T-helper 1 cell (primary cell): Measurements from ENCODE around the gene FGFR3.
"Not testable (repeated sequence)": the region's sequence is repeated elsewhere in the genome, so short reads cannot be mapped to it uniquely, and the experiment has no call there.

Experiments used
- DNase-seq, 5 donors: peaks; one replicate each; pipeline ENCODE4 v3.0.0-alpha.2; 2012 to 2020

FGFR3 gene

DNA sequence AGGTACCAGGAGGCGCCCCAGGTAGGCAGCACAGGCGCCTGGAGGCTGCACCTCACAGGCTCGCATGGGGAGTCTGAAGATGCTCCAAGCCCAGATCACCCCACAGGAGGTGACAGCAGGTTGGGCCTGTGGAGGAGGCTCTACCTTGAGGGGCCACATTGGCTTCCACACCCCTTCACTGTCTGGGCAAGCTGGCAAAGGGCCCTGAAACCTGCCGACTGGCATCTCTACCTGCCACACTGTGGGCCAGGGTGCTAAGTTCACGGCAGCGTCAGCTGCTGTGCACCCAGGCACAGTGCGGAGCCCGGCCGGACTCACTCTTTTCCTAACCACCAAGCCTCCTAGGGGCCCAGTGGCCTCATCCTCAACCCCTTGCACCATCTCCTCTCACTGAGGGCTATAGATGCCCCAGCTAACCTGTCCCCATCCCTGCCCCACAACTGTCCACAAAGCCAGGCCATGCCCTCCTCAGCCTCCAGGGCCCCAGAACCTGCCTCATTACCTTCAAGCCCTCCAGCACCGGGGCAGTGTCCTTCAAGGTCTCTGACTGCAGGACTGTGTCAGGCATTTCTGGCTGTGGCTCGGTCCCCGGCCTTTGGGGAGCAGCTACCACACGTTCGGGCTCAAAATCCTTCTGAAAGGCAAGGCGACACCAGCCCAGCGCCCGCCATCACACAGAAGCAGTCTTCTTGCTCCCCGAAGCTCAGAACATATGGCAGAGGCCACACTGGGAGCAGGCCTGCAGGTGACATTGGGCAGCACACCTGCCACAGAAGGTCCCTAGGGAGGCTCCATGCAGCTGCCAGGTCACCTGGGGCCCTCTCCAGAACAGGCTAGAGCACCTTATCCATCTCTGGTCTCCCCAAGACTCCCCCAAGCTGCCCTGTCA, 28.8 kb downstream of the FGFR3 start:
- no peak for DNase-seq

DNA sequence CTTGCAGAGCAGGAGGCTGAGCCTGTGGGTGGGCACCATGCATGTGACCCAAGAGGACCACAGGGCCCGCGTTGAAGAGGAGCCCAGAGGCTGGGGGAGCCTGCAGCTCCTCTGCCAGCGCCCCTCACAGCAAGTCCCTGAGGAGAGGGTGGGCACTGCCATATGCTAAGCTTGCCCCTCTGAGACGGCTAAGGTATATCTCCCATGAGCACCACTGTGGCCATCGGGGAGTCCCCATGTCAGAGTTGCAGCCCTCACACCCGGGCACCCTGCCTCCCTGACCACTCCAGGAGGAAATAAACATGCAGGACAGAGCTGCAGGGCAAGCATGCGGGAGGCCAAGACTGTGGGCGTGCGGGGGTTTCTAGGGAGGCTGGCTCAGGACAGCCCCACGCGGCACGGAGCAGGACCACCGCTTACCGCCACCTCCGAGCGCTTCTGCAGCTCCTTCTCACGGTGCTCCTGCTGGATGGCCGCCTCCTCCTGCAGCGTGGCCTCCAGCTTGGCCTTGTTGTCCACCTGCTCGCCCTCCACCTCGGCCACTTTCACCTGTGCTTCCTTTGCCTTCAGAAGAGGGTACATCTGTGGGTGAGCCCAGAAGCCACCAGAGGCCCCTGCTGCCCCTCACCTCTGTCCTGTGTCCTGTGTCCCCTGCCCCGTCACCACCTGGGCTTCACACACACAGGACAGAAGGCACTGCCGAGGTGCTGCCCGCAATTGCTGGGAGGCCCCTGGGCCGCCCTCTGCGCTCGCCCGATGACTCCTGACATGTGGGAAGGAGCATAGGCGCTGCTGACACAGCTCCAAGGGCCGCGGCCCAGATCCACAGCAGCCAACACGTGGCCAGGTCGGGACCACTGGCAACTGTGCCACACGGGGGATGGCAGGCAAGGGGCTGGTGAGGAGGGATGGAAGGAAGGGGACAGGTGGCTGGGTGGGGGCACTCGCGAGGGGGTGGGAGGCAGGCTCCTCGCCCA, 29.8 kb downstream of the FGFR3 start:
- no peak for DNase-seq

DNA sequence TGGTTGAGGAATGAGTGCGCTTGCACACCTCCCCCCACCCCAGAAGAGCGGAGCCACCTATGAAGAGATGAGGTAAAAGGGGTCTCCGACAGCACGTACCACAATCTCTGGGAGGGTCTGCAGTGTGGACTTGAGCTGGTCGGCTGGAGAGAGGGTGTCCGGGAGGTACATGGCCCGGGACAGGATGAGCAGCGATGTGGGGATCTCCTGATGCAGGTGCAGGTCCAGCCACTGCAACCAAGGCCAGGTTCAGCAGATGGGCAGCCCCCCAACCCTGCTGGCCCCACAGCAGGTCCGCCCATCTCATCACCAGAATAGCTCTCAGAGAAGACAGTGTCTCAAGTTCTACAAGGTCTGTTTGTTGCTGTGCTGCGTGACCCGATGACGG, 30.4 kb downstream of the FGFR3 start:
- no peak for DNase-seq

DNA sequence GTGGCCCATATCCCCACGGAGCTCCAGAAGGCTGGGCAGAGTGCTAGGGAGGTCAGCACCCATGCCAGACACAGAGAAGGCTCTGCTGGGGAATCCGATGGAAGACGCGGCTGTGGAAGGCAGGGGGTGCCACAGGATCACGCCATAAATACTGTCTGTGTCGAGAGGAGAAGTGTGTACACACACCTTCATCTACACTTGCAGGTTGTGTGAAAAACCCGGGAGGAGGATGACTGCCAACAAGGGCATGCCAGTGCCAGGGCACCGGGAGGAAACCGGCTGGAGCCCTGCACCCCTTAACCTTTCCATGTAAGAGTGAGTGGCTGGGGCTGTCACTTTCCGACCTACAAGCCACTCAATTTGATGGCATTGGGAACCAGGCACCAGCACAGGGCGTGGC, 31.7 kb downstream of the FGFR3 start:
- no peak for DNase-seq

DNA sequence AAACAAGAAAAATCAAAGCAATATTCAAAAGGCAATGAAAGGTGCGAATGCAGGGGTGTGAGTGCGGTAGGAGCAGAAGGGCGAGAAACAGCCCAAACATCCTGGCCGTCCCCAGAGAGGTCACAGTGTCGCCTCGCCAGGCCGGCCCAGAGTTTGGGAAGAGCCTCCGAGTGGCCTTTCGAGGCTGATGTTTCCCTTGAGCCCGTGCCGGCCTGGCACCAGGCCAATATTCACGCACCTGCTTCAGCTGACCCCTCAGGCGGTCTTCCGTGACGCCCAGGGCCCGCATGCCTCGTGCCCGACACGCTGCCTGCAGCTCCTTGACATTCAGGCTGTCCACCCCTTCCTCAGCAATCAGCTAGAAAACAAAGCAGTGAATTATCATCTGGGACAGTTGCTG, 32.2 kb downstream of the FGFR3 start:
- no peak for DNase-seq

DNA sequence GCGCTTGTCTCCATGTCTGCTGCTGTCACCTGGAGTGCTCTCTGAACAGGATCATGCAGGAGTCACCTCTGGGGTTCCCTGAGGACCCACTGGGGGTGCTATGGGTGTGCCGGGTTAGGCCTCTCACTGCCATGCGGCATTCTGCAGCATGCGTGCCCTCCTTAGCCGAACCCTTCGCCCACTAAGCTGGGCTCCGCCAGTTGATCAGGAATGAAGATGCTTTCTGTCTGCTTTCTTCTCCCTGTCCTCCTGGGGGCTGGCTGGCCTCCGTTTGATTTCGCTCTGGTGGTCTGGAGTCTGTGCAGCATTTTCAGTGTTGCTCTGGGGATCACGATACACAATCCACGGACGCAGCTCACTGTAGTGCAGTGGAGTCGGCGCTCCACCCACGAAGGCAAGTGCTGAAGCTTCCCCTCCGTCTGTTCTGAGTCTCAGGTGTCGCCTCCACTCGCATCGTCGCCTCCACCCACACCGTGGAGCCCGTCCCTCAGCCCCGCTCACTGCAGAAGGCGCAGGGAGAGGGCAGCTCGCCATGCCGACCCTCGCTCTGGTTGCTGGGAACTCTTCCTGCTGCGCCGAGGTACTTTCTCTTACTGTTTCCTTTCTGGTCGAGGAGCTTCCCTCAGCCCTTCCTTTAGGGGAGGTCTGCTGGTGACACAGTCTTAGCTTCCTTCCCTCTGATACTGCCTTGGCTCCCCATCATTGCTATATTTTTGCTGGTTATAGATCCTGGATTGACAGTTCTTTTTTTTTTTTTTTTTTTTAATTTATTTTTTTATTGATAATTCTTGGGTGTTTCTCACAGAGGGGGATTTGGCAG, 33.6 kb downstream of the FGFR3 start:
- DNase-seq: no peak

DNA sequence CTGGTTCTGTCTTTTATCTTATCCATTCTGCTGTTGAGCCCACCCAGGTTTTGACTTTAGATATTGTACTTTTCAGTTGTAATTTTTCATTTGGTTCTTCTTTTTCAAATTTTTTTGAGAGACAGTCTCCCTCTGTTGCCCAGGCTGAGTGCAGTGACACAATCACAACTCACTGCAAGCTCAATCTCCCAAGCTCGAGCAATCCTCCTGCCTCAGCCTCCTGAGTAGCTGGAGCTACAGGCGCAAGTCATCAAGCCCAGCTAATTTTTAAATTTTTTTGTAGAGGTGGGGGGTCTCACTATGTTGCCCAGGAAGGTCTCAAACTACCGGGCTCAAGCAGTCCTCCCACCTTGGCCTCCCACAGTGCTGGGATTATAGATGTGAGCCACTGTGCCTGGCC, 37.1 kb downstream of the FGFR3 start:
- DNase-seq: no peak

DNA sequence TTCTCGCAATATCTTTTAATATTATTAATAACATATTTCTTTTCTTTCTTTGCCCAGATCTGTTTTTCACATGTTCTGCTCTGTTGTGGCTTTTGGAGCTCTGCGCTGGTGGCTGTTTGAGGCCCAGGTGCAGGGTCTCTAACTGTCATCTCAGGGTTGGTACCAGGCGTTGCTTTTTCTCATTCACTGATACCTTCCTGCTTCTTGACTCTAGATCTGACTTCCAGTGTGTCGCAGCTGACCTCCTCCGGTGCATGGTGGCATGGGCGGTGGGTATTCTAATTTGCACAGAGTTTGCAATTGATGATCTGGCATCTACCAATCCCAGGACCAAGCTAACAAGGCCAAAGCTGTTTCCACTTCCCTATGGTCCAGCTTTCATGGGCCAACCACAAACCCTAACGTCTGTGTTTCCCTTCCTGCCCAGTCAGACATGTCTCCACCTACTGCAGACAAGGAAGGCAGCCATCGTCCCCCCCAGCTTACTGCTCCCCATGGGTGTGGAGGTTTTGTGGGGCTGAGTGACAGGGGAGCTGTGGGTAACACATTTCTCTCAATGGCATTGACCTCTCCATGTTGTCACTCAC, 37.6 kb downstream of the FGFR3 start:
- DNase-seq: no peak

DNA sequence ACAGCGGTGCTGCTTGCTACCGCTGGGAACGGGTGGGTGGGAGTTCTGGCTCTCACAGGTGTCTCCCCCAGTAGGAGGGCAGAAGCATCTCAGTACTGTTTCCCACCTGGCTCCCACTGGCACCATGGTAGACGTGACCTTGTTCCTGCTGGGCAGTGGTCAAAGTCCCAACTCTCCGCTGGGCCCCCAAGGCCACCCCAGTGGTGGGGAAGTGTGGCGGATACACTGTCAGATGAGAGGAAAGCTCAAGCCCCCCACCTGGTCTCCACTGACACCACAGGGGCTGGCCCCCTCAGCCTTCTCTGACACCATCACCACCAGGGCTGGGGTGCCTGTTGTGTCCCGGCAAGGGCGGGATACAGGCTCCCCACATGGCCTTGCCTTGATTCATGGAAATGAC, 38.2 kb downstream of the FGFR3 start:
- no peak for DNase-seq

DNA sequence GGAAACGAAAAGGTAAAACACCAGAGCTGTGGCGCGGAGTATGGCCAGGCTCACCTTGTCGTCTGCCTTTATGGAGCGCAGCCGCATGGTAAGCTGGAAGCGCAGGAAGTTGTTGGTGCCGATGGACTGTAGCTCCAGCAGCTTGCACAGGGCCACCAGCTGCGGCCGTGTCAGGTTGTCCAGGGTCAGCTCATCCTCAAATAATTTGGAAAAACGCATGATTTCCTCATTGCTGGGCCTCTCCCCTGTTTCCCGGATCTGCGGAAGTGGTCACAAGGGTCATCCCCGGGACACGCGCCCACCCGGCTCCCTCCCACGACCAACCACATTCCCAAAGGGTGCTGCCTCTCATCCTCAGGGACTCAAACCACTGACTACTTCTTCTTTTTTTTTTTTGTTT, 39.6 kb downstream of the FGFR3 start:
- DNase-seq: no peak

DNA sequence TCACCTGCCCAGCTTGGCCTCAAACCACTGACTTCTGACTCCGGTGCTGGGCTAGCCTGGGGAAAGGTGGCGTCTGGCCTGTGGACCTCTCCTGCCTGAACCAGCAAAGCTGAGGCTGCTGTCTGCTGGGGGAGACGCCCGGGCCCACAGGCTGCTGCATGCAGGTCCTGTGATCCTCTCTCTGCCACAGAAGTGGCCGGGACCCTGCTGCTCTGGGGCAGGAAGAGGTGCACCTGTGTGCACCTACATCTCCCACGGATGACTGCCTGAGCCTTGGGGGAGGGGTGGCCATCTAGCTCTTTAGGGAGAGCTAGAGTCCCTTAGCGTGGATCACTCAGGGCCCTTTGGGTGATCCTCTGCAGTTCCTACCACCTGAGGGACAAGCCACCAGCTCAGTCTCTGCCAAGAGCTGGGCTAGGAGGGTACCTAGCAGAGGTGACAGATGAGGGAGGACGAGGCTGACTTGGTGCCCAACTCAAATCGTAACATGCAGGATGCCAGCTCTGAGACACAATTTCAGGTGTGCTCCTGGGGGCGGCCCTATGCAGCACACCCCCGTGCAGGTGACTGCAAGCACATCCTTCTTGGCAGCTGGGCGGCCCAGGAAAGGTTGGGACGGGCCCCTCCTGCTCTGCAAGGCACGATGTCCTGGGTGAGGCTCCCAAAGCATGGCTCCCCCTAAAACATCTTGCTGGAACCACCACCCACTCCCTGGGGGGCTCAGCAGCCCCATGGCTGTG, 40.4 kb downstream of the FGFR3 start:
- no peak for DNase-seq

DNA sequence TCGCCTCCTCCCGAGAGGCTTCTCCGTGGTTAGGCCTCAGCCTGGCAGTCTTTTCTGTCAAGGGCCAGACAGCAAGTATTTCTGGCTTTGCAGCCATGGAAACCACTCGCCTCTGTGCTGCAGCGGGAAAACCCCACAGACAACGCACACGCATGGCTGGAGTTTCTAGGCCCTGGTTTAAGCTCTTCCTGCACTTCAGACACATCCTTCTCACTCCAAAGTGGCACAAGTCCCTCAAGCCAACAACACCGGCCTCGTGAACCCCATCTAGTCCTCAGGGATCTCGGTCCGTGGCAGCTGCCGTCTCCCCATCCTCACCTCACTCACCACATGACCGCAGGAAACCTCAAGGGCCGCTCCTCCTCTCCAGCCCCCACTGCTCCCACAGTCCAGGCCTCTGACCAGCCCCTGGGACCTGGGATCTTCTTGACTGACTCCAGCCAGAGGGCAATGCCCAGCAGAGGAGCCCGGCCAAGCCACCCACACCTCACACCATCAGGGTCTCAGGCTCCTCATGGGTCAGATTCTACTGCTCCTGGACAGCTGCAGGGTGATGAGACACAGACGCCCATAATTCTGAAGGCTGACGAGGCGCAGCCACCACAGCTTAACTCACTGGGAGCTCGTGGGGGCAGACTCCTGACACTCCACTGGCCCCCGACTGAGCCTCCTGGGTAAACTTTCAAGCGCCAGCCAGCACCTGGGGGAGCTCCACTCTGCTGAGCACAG, 41.1 kb downstream of the FGFR3 start:
- no peak for DNase-seq

DNA sequence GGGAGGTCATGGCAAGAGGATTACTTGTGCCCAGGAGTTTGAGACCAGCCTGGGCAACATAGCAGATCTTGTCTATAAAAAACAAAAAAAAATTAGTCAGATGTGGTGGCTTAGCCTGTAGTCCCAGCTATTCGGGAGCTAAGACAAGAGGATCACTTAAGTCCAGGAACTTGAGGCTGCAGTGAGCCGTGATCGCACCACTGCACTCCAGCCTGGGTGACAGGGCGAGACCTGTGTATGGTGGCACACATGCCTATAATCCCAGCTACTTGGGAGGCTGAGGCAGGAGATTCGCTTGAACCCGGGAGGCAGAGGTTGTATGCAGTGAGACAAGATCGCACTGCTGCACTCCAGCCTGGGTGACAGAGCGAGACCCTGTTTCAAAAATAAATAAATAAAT, 42.7 kb downstream of the FGFR3 start:
- DNase-seq: not testable (repeated sequence)

DNA sequence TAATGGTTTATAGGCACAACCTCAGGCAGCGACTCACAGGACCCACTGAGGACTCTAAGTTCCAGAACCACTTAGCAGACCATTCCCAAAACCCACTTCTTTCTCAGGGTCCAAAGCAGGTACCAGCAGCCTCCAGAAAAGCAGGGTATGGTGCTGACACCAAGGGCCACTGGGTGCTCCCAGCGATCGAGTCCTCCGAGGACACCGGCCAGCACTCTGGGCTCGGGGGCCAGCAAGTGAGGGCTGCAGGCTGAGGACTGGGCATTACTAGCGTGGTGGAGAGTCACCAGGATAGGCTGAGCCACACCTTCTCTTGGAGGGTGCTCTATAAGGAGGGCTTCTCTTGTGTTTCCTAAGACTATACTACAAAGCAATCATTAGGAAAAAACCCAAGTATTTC, 43.6 kb downstream of the FGFR3 start:
- DNase-seq: no peak

DNA sequence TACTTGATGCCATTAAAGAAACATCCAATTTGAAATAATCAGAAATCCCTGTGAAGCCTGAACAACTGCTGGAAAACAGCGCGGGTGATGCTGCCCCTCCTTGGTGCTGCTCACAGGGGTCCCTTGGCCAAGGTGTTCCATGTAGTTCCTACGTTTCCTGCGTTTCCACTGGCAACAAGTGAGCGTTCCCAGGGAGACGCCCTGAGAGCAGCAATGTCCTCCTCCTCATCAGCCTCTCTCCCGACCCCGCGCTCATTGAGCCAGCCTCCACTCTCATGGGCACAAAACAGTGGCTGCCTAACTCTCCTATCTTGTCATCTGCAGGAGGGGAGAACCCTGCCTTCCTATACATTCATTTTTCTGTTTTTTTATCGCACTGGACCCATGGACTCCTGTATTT, 44.0 kb downstream of the FGFR3 start:
- no peak for DNase-seq

DNA sequence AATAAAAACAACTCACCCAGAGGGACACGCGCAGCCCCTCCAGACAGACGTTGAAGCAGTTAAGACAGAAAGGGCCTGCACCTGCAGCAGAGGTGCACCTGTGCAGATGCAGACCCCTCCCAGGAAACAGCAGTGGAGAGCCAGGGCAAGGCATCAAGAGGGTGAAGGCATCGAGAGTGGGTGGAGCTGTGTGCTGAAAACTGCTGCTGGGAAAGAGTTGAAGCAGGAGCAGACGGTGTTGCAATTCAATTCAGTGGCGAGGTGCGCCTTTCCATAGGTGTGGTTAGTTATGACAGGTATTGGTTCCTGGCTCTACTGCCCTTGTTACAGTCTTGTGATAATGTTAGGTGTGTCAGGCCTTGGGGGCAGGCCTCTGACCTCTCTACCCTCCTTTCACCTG, 46.2 kb downstream of the FGFR3 start:
- no peak for DNase-seq

DNA sequence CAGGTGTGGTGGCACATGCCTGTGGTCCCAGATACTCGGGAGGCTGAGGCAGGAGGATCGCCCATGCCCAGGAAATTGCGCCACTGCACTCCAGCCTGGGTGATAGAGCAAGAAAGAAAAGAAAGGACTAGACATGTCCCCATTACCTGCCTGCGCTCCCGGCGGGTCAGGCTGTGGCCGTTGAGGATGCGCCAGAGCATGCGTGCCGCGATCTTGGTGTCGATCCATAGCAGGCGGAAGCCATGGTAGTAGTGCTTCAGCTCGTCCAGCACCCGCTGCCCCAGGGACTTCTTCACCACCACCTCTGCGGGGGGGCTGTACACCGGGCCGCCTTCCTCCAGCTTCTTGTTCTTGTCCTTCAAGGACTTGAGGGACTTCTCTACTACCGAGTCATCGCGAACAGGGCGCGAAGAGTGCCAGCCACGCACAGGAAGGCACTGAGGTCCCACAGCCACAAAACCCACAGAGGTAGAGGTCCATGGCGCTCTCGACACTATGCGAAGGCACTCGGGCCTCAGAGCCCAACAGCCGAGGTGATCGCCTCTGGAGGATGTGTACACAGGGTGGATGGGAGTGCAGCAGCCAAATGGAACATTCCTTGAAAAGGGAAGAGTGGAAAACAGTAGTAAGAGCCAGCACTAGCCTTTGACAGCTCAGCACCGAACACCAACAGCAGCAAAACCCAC, 48.3 kb downstream of the FGFR3 start:
- no peak for DNase-seq

DNA sequence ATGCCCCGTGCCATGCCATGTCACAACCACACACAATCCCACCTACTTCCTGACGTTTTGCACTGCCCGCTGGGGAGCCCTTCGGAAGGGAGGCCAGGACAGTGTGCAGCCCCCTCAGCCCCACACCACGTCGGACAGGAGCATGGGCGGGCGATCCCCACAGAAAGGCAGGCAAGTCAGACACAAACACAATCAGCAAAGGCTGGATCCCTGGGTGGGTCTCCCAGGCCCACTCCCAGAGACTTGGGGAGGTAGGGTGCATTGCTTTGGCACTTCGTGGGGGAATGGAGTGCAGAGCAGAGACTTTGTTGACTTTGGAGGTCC, 48.8 kb downstream of the FGFR3 start:
- no peak for DNase-seq

DNA sequence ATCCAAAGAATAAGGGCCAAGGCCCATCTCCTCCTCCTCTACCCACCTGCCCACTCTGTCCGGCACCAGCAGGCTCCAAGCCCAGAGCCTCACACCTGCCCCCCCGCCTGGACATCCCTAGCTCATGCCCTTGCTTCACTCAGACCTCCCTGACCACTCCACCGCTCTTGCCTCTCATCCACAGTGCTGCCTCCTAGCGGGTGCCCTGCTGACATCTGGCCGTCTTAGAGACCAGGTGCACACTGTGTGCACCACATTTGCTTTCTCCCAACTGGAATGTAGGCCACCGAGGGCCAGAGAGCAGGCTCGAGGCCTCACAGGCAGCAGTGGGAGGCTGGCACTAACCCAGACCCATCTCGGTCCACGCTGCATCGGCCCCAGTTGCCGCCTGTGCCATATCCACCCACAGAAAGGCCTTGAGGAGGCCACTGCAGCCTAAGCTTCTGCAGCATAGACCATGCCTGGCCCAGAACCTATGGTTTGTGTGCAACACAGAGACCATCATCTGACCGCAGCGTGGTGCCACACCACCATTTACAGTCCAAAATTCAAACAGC, 49.3 kb downstream of the FGFR3 start:
- no peak for DNase-seq

DNA sequence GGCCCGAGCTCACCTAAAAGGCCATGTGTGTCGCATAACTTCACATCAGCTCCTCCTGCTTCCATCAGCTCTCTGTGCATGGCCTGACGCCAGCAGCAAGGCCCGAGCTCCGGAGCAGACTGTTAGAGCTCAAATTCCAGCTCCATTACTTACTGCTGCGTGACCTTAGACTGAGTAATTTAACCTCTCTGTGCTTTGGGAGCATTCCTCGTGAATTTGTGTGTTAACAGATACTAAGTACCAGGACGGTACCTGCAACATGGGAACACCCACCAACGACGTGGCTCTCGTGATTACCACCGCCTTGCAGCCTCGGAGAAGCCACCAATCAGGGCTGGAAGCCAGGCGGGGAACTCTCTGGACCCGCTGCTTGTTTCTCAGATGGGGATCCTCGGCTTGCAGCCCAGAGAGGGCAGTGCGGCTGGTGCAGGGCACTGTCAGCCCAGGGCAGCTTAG, 49.9 kb downstream of the FGFR3 start:
- DNase-seq: no peak
